OCI-LY3 (cell line): ENCODE results near the gene EMSY.
A peak's percentile ranks its signal among the peaks of the same experiment; 100 is the strongest.

Experiments
- H2AFZ ChIP-seq: fragments of 200-600, 300-600 bp; shearing (Covaris generic); 2 replicates; pipeline ENCODE4 v1.6.0; 2014; ENCODE audit warnings: antibody characterized with exemption, low read depth, low read length
- H3K27ac ChIP-seq: fragments of 200-600, 300-600 bp; sonication (generic); 2 replicates; pipeline ENCODE4 v1.5.1; 2014; ENCODE audit warnings: mild to moderate bottlenecking, low read length, moderate library complexity, mixed read lengths
- H3K27me3 ChIP-seq: fragments of 200-600, 300-600 bp; sonication (generic); 2 replicates; pipeline ENCODE4 v1.6.1; 2014; ENCODE audit warnings: low read depth, low read length, mixed read lengths
- H3K36me3 ChIP-seq: fragments of 200-600, 300-600 bp; sonication (generic); replicated peaks from 2 replicates; pipeline ENCODE3; 2014; ENCODE audit warnings: low read depth, low read length, mixed read lengths
- H3K4me1 ChIP-seq: fragments of 300-600, 200-600 bp; sonication (generic); 2 replicates; pipeline ENCODE4 v1.6.1; 2014; ENCODE audit warnings: low read length, mixed read lengths
- H3K4me2 ChIP-seq: fragments of 200-600, 300-600 bp; sonication (generic); 2 replicates; pipeline ENCODE4 v1.6.1; 2014; ENCODE audit warnings: low read length, mixed read lengths
- H3K4me3 ChIP-seq: fragments of 300-600, 200-600 bp; sonication (generic); 2 replicates; pipeline ENCODE4 v1.5.1; 2014; ENCODE audit warnings: antibody characterized with exemption, mild to moderate bottlenecking, low read length, moderate library complexity
- H3K79me2 ChIP-seq: fragments of 300-600, 200-600 bp; shearing (Covaris generic); 2 replicates; pipeline ENCODE4 v1.6.1; 2014; ENCODE audit warnings: mild to moderate bottlenecking, low read length, mixed read lengths
- H3K9ac ChIP-seq: fragments of 300-600, 200-600 bp; shearing (Covaris generic); 2 replicates; pipeline ENCODE4 v1.6.0; 2014; ENCODE audit warnings: mild to moderate bottlenecking, low read length, moderate library complexity
- H3K9me3 ChIP-seq: fragments of 200-600, 300-600 bp; shearing (Covaris generic); 2 replicates; pipeline ENCODE4 v1.6.1; 2014; ENCODE audit warnings: low read length, mixed read lengths; ENCODE audit not compliant: insufficient read depth
- H4K20me1 ChIP-seq: fragments of 200-600, 300-600 bp; sonication (generic); 2 replicates; pipeline ENCODE4 v1.6.1; 2016; ENCODE audit warnings: low read length, mixed read lengths; ENCODE audit not compliant: insufficient read depth
- EZH2phosphoT487 ChIP-seq: fragments of 200-600 bp; shearing (Covaris generic); IDR thresholded peaks from 2 replicates; pipeline ENCODE4 v1.6.1; 2018; ENCODE audit warnings: antibody characterized with exemption, mixed run types, low read depth
- TF ChIP-seq, protein P1 (sequence below): fragments of 200-600, 300-600 bp; sonication (generic); IDR thresholded peaks from 2 replicates; pipeline ENCODE4 v1.5.1; 2014; ENCODE audit warnings: antibody characterized with exemption, low read length, low read depth

EMSY gene

DNA sequence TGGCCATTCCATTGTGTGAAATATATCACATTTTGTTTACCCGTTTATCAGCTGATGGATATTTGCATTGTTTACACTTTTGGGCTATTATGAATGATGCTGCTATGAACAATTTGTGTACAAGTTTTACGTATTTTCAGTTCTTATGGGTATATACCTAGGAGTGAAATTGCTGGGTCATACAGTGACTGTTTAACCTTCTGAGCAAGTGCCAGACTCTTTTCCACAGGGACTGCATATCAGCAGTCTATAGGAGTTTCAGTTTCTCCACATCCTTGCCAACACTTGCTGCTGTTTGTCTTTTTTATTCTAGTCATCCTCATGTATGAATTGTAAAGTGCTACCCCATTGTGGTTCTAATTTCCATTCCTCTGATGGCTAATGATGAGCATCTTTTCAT lies 108.2 kb downstream of the EMSY start:
- Histone ChIP-seq H3K4me1 (peaks cover 22% of the 10 kb centered on the region), H3K27ac (no peak overlapping the region), H4K20me1 (no peaks in the 10 kb centered on the region), H2AFZ (no peak overlapping the region), H3K9me3 (no peaks in the 10 kb centered on the region), H3K9ac (no peak overlapping the region), H3K4me3 (no peak overlapping the region), H3K79me2 (no peaks in the 10 kb centered on the region), H3K36me3 (peaks cover 6% of the 10 kb centered on the region), H3K4me2 (peak overlapping the region; percentile 31; the same call in 1 of the 2 replicates), H3K27me3 (no peaks in the 10 kb centered on the region)
- TF ChIP-seq, protein P1, sequence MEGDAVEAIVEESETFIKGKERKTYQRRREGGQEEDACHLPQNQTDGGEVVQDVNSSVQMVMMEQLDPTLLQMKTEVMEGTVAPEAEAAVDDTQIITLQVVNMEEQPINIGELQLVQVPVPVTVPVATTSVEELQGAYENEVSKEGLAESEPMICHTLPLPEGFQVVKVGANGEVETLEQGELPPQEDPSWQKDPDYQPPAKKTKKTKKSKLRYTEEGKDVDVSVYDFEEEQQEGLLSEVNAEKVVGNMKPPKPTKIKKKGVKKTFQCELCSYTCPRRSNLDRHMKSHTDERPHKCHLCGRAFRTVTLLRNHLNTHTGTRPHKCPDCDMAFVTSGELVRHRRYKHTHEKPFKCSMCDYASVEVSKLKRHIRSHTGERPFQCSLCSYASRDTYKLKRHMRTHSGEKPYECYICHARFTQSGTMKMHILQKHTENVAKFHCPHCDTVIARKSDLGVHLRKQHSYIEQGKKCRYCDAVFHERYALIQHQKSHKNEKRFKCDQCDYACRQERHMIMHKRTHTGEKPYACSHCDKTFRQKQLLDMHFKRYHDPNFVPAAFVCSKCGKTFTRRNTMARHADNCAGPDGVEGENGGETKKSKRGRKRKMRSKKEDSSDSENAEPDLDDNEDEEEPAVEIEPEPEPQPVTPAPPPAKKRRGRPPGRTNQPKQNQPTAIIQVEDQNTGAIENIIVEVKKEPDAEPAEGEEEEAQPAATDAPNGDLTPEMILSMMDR: no peak
- no peak for TF ChIP-seq EZH2phosphoT487

DNA sequence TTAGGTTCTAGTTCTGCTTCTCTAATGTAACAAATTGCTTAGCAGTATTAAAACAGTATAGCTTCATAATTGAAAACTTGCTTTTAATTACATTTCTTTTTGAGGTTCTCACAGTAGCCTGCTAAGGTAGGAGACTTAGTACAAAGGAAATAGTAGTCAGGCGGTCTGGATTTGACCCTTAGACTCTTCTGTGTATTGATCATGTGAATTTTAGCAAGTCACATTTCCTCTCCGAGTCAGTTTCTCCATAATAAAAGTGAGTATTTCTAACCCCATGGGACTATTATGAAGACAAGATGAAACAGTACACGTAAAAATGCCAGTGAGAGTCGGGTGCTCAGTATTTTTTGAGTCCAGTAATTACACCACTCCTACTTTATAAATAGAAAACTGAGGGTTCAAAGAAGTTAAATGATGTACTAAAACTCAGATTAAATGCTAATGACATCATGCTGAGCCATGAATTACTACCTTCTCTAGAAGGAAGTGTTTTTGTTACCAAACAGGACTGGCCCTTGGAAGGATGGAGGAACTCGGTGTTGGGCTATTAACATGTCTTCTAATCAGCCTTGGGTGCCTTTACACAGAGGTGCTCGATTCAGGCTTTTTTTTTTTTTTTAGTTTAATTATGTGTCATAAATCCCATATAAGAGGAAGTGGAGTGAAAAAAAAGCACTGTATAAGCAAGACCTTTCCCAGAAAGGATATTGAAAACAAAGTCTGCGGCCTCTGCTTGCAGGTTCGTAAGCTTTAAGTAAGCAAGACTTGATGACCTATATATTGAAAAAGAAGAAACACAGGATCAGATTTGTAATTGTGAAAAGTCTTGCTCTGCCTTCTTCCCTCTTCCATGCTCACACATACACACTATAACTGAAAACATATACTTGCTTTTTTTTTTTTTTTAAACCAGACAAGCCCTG lies 109.0 kb downstream of the EMSY start:
- Histone ChIP-seq H3K4me1 (peaks cover 22% of the 10 kb centered on the region), H3K79me2 (no peaks in the 10 kb centered on the region), H4K20me1 (no peaks in the 10 kb centered on the region), H3K27me3 (peaks cover 4% of the 10 kb centered on the region; the same call in 1 of the 2 replicates), H2AFZ (no peak overlapping the region), H3K9me3 (no peaks in the 10 kb centered on the region), H3K27ac (peak overlapping the region; percentile 6; the same call in 1 of the 2 replicates), H3K4me3 (no peak overlapping the region; the same call in 1 of the 2 replicates), H3K9ac (no peak overlapping the region), H3K36me3 (peaks cover under 1% of the 10 kb centered on the region), H3K4me2 (peak overlapping the region; percentile 31)
- TF ChIP-seq, protein P1: no peak
- no peak for TF ChIP-seq EZH2phosphoT487

DNA sequence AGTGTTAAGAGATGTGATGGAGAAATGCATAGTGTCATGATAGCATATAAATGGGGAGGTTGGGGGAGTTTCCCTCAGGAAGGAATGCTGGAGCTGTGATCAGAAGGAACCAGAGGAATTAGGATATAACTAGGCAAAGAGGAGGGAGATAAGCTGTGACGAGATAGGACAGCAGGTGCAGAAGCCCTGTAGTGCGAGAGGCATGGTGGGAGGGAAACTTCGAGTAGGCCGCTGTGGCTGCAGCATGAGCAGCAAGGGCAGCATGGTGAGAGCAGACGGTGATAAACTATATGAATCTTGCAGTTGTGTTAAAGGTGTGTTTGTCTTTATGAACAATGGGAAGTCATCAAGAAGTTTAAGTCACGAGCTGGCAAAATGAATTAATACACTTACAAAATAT lies 109.9 kb downstream of the EMSY start:
- TF ChIP-seq, protein P1: no peak
- no peak for TF ChIP-seq EZH2phosphoT487
- Histone ChIP-seq H3K4me2 (no peak overlapping the region; the same call in 1 of the 2 replicates), H3K9ac (no peak overlapping the region), H3K27me3 (peaks cover 6% of the 10 kb centered on the region; the same call in 1 of the 2 replicates), H4K20me1 (no peaks in the 10 kb centered on the region), H3K4me1 (peaks cover 22% of the 10 kb centered on the region), H3K79me2 (no peaks in the 10 kb centered on the region), H3K27ac (no peak overlapping the region), H3K9me3 (no peaks in the 10 kb centered on the region), H2AFZ (no peak overlapping the region), H3K36me3 (no peaks in the 10 kb centered on the region), H3K4me3 (no peak overlapping the region)

DNA sequence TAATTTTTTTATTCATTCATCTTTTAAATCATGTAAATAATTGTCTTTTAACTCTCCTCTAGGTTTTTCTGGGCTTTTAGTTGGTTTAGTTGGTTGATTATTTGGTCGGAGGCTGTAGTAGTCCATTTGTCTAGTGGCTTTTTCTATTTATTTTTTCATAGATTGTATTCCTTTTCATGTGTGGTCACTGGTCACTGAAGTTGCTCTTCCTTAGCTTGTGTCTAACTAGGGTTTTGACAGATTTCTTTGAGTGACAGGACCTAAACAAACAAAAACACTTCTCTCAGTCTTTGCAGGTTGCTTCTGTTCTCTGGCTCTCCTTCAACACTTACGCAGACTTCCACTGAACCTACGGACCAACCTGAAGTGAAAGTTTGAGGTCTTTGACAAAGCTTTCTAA lies 112.6 kb downstream of the EMSY start:
- Histone ChIP-seq H2AFZ (no peak overlapping the region), H3K4me1 (peaks cover 22% of the 10 kb centered on the region)

More for the DNA sequence above, 112.6 kb downstream of the EMSY start:
- H3K9me3 ChIP-seq: no peaks in the 10 kb centered on the region
- no peaks in the 10 kb centered on the region for H3K79me2 ChIP-seq
- no peak overlapping the region for H3K4me3 ChIP-seq
- H3K9ac ChIP-seq: no peak overlapping the region
- no peak overlapping the region for H3K27ac ChIP-seq
- H4K20me1 ChIP-seq: no peaks in the 10 kb centered on the region
- H3K36me3 ChIP-seq: no peaks in the 10 kb centered on the region
- peaks cover 6% of the 10 kb centered on the region; the same call in 1 of the 2 replicates for H3K27me3 ChIP-seq
- TF ChIP-seq, protein P1: no peak
- TF ChIP-seq EZH2phosphoT487: no peak
- no peak overlapping the region for H3K4me2 ChIP-seq
